Hematopoietic multipotent progenitor cell treated with erythropoietin and hydrocortisone succinate and interleukin-3 and kit ligand, for 17 days (in vitro differentiated cells): ENCODE measurements around the gene TSGA10.
A peak's percentile ranks its signal among the peaks of the same experiment; 100 is the strongest.
"Not testable (repeated sequence)": the region's sequence is repeated elsewhere in the genome, so short reads cannot be mapped to it uniquely, and the experiment has no call there.

Experiments used
- DNase-seq: peaks from one replicate; pipeline ENCODE4 v3.0.0-alpha.2; 2015; ENCODE audit warnings: low spot score

The TSGA10 gene

DNA sequence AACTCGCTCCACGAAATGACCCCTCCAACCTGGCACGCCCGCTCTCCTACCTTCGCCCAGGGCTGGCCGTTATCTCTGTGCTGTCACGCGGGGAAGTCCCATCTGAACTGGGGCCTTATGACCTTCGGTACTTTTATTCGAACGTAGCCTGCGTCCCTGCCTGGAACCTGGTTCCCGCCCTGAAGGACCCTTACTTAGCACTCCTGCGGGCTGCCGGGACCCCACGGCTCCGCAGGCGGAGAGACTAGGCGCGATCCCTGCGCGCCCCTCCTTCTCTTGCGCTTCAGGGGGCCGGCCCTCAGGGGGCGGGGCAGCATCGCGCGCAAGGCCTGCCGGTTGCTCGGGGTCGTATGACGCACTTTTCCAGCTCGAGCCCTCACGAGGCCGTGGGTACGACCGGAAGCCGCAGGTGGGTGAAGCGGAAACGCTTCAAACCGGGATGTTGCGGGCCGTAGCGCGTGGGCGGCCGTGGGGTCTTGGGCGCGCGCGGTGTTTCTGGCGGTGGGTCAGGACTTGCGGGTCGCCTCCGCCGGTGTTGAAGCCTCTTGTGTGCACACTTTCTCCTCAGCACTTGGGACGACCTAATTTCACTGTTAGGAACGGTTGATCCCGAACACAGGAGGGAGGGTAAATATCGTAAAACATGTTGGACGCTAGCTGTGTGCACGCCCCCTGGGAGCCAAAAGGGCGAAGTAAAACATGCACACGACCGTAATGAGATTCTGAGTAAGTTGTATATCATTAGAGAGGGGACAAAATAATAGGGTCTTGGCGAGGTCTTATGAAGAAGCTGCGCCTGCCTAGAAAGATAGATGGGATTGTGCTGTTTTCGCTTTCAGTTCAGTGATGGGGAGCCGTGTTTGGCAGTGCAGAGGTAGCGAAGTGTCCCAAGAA lies at the start of gene TSGA10, which contains the start of gene LIPT1:
TSGA10 (minus strand) TSS at position 300 of the 894 bp plus-strand sequence. CDS start 45,503 bp downstream, outside the sequence.
LIPT1 (plus strand) TSS at position 325 of the 894 bp plus-strand sequence. CDS start 6,991 bp downstream, outside the sequence.
- DNase-seq, result peak; percentile 90

DNA sequence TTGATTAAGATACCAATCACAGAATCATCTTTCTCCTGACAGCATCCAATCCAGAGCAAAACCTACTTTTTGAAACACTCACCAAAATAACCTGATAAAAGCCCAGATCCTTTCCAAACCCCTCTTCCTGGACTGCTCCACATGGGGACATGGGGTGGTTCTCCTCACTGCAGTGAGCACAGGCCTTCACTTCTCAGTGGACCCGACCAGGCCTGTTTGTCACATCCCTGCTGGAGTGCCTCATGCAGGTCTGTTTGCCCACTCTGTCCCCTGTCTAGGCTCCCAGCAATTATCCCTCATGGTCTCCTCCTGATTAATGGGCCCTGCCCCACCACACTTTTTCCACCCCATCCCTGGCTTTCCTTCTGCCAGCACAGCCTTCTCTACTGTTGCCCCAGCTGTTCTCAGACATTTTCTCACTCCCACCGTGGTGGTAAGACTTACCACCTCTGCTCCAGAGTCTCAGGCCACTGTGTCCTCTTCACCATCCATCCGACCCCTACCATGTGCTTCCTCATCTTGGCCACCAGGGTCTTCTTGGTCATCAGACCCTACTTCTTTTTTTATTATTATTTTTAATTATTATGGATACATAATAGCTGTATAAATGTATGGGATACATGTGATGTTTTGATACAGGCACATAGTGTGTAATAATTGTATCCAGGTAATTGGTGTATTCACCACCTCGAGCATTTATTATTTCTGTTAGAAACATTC lies 47.4 kb upstream of the TSGA10 start:
- DNase-seq, result no peak

DNA sequence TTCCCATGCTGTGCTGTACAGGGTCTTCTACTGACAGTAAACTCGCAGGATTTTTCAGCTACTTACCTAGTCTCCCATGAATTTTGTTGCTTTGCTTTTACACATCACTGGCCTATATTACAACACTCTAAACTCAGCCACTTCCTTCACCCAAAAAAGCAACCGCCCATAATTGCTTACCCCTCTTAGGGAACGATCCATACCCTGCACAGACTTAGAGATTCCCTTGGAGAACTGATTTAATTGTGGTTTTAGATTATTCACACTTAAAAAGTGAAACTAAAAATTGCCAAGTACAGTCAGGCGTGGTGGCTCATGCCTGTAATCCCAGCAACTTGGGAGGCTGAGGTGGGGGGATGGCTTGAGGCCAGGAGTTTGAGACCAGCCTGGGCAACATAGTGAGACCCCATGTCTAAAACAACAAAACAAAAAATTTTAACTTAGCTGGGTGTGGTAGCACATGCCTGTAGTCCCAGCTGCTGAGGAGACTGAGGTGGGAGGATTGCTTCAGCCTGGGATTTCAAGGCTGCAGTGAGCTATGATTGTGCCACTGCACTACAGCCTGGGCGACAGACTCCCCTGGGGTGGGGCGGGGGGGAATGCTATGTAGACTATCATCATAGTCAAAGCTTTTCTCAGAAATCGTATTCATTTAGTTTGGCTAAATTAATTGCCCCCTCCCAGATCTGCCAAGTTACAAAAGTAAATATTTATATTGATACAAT lies 45.5 kb upstream of the TSGA10 start:
- DNase-seq, result no peak

DNA sequence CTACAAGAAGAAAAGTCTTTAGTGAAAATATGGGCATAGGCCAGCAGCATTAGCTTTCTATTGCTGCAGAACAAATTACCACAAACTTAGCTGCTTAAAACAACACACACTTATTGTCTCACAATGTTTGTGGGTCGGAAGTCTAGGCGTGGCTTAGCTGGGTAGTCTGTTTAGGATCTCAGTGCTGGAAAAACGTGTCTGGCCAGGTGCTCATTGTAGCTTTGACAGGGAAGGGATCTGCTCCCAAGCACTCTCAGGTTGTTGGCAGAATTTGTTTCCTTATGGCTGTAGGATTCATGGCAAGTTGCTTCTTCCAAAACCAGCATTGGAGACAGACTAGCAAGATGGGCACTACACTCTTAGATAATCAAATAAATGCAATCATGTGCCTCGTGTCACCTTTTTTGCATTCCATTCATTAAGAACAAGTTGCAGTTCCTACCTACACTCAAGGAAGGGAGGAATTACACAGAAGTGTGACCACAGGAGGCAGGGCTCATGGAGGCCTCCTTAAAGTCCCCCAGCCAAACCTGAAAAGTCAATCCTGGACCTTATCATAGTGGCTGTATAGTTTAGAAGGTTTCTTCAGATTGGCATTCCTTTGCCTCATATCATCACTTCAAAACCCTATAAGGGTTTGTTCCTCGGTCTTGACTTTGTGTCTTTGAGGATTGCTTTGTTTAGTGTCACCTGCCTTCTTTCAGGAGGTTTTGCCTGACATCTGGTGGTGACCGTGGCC lies 43.5 kb upstream of the TSGA10 start:
- peak; percentile 29 for DNase-seq

DNA sequence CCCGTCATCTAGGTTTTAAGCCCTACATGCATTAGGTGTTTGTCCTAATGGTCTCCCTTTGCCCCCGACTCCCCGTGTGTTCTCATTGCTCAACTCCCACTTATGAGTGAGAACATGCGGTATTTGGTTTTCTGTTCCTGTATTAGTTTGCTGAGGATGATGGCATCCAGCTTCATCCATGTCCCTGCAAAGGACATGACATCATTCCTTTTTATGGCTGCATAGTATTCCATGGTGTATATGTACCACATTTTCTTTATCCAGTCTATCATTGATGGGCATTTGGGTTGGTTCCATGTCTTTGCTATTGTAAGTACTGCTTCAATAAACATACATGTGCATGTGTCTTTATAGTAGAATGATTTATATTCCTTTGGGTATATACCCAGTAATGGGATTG lies 37.6 kb upstream of the TSGA10 start:
- DNase-seq, result not testable (repeated sequence)

GRCh38 chr2:99190548-99190947 lies 35.8 kb upstream of the TSGA10 start:
- no peak for DNase-seq

DNA sequence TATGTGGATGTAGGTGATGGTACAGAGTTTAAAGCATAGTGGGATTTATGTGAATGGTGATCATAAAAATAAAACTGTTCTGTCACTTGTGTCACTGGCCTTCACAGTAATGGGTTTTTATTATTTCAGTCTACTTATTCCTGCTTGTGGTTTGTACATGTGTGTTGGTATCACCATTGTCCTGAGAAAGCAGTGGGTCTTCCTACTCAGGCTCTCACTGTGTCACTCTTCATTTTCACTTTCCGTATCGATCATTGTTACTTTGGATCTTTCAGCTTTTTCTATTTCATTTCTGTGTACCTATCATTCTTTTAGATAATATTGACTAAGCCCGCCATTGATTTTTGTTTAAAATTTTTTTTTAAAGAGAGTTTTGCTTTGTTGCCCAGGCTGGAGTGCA lies 33.6 kb upstream of the TSGA10 start:
- no peak for DNase-seq

GRCh38 chr2:99187011-99187410 lies 32.3 kb upstream of the TSGA10 start:
- no peak for DNase-seq

- DNase-seq, result no peak
Observed at GRCh38 chr2:99184811-99185210, 30.1 kb upstream of the TSGA10 start.

DNA sequence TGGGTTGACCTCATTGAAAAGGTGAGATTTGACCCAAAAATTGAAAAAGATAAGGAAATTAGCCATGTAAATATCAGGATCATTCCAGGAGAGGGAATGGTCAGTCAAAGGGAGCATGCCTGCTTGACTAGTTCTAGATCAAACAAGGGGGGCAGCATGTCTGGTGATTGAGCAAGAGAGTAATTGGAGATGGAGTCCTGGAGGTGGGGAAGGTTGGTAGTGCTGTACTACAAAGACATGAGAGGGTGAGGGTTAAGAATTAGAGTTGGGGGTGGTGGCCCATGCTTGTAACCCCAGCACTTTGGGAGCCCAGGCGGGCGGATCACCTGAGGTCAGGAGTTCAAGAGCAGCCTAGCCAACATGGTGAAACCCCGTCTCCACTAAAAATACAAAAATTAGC lies 28.3 kb upstream of the TSGA10 start:
- DNase-seq, result no peak

DNA sequence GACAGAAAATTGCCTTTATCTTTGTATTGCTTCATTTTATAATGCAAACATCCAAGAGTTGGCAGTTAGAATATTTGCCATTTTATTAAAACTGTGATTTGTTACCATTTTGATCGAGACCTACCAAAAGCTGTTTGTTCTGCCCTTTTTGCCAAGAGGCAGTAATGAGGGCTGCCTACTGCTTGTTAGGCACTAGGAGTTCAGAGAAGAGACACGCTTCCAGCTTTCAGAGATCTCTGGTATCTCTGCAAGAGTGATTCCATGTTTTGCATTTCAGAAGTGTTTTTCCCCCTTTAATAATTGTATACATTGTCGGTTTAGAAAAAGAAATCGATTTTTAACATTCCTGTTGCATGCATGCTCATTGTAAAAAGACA lies 26.9 kb upstream of the TSGA10 start:
- peak; percentile 20 for DNase-seq

DNA sequence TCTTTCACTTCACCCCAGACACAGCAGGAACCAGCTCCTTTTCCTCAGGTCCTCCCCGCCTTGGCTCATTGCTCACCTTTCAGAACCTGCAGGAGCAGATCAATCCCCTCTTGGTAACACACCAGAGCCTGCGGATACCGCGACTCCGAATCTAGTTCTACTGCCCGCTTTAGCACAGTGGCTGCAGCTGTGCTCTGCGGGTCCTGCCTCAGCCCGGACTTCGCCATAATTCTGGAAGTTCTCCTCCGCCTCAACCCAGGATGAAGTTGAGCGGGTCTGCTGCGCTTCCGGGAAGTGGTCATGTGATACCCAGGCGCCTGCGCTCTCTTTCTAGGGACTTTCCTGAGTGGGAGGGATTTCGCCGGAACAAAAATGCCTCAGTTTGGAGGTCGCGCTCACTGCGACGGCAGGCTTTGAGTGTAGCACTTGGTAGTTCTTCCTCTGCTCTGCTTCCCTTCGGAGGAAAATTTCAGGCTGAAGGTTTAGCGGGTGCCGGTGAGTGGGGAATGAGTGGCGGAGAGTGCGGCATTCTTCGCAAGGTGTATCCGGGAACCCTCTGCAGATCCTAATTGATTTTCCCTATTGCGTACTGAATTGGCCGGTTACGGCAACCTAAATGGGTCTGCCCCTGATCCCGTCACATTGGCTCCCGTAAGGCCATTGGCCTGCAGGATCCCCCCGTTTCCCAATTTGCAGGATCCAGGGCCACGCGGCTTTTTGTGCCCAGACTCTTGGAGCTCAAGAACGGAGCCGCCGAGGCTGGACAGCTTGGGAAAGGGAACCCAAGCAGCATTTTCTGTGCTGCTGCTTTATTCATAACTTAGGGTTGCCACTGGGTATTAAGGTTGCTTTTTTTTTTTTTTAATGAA lies 26.2 kb upstream of the TSGA10 start, which contains the start of the genes MITD1 and MRPL30:
MITD1 (minus strand) TSS at position 304 of the 869 bp plus-strand sequence; CDS start at position 227, 77 bp downstream.
MRPL30 (plus strand) TSS at position 430 of the 869 bp plus-strand sequence. CDS start 5,020 bp downstream, outside the sequence.
- peak; percentile 94 for DNase-seq

DNA sequence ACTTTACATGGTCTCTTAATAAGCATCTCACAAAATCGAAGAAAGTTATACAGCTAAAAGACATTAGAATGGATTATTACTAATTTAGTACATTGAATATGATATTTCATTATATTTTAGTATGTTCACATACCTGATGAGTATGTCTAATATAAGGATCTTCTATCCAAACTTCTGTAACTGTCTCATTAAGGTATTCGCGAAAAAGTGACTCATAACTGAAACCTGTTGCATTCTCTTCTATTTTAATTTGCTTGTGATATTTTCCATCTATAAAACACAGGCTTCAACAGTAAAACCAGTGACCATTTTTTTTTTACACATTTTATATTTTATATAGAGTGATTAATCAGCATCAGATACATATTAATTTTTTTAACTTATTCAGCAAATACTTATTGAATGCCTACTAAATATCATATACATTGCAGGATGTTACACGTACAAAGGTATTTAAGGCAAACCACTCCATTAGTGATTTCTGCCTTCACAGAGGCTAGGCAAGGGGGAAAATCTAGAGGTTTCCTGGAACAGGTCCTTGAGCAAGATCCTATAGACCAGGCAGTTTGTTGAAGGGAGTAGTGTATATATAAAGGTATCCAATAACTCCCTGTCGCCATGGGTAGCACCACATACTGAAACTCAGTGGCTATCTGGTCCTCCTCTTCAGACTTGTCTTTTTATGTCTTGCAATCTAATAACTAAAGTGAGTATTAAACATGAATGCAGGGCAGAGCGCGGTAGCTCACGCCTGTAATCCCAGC lies 16.8 kb upstream of the TSGA10 start:
- no peak for DNase-seq

- no peak for DNase-seq
Observed at GRCh38 chr2:99169534-99169933, 14.8 kb upstream of the TSGA10 start.

- DNase-seq, result no peak
Observed at GRCh38 chr2:99166218-99166617, 11.5 kb upstream of the TSGA10 start.

DNA sequence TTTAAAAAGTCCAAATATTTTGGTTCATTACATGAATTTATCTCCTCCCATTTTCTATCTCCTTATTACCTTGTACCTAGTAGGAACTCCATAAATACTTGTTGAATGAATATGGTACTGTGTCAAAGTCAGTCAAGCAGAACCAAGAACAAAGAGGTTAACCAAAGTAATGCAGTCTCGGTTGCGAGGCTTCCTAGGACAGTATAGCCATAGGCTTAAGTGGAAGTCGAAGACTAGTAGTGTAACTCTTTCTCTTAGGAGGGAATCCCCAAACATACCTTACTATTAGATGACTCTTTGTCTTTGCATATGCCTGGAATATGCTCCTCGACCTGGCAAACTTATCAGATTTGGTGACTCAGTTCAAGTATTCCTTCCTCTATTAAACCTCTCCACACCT lies 4.9 kb upstream of the TSGA10 start:
- DNase-seq, result no peak

GRCh38 chr2:99158599-99158998 lies 3.9 kb upstream of the TSGA10 start:
- DNase-seq, result no peak

- no peak for DNase-seq
Observed at GRCh38 chr2:99156891-99157290, 2.1 kb upstream of the TSGA10 start.

GRCh38 chr2:99153921-99154604 lies 679 bp downstream of the TSGA10 start:
- DNase-seq, result peak; percentile 88
